A172 (cell line): ENCODE data around the gene BEST1. TPM values are rescaled to one million over a fixed set of nuclear protein-coding genes. Genes with fewer than 3 reads are reported as not detected.
"Not testable (repeated sequence)": the region's sequence is repeated elsewhere in the genome, so short reads cannot be mapped to it uniquely, and the experiment has no call there.

Source experiments
- DNase-seq: peaks from one replicate; pipeline ENCODE4 v3.0.0-alpha.2; 2015; ENCODE audit warnings: low spot score
- total RNA-seq: library from RNA; depleted of rRNA; stranded (reverse); fragments of >200 nt; shearing (Covaris generic); gene quantifications from 2 replicates; pipeline ENCODE4 v1.2.3, GENCODE V29; 2014

The BEST1 gene
- total RNA-seq, 1 experiment from 2014 or later = 1.00 TPM

GRCh38 chr11:61947486-61948210 is 2.5 kb upstream of the BEST1 start:
- peak; percentile 78 for DNase-seq

GRCh38 chr11:61948505-61948904 is 1.6 kb upstream of the BEST1 start:
- DNase-seq = no peak

DNA sequence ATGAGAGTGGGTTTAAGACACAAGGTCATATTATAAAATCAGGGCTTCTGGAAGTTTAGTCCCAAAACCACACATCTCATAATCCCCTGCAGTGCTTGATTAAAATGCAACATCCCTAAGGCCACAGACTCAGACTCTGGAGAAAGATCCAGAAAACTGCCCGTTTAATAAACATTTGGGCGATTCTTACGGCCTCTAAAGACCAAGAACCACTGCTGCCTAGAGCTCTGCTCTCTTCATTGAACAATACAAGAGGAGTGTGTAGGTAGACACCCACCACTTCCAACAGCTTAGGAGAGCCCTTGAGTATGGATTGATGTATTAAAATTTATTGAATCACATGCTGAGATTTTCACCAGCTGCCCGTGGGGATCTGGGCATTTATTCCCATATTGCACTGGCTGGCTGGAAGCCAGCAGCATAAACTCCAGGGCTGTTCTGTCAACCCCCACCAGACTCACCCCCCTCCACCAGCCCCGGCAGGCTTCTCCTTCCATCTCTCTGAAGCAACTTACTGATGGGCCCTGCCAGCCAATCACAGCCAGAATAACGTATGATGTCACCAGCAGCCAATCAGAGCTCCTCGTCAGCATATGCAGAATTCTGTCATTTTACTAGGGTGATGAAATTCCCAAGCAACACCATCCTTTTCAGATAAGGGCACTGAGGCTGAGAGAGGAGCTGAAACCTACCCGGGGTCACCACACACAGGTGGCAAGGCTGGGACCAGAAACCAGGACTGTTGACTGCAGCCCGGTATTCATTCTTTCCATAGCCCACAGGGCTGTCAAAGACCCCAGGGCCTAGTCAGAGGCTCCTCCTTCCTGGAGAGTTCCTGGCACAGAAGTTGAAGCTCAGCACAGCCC is 749 bp upstream of the BEST1 start:
- DNase-seq = peak; percentile 79

- no peak for DNase-seq
These were observed 1.5 kb downstream of the BEST1 start for GRCh38 chr11:61951484-61952135.

DNA sequence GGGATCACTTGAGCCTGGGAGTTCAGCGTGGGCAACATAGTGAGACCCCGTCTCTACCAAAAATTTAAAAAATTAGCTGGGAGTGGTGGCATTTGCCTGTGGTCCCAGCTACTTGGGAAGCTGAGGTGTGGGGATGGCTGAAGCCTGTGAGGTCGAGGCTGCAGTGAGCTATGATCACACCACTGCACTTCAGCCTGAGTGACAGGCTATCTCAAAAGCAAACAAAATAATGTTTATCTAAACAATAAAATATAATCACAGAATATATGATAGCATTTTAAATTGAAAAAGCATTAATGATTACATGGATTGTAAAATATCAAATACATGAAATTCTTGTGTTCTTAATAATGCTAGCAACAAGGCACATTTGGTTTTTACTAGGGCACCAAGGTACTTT is 2.7 kb downstream of the BEST1 start:
- DNase-seq = no peak

DNA sequence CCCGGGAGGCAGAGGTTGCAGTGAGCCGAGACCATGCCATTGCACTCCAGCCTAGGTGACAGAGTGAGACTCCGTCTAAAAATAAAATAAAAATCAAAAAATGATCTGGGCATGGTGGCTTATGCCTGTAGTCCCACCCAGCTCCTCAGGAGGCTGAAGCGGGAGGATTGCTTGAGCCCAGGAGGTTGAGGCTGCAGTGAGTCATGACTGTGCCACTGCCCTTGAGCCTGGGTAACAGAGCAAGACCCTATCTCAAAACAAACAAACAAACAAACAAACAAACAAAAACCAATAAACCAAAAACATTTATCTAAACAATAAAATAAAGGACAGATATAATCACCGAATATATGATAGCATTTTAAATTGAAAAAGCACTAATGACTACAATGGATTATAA is 3.5 kb downstream of the BEST1 start:
- DNase-seq = not testable (repeated sequence)

DNA sequence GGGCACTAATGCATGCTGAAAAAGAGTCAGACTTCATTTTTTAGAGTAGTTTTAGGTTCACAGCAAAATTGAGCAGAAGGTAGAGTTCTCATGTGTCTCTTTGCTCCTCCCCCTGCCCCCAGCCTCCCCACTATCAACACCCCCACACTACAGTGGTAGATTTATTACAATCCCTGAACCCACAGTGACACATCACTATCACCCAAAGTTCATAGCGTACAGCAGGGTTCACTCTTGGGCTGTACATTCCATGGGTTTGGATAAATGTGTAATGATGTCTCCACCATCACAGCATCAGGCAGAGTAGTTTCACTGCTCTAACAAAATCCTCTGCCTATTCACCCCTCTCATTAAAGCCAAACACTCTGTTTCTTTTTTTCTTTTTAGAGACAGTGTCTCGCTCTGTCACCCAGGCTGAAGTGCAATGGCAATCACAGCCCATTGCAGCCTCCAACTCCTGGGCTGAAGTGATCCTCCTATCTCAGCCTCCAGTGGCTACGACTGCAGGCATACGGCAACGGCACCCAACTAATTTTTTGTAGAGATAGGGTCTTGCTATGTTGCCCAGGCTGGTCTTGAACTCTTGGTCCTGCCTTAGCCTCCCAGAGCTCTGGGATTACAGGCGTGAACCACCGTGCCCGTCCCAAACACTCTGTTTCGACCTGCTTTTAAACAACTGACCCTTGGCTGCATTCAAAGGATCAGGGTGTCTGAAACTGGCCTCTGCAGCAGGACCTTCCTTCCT is 4.1 kb downstream of the BEST1 start:
- DNase-seq = no peak

DNA sequence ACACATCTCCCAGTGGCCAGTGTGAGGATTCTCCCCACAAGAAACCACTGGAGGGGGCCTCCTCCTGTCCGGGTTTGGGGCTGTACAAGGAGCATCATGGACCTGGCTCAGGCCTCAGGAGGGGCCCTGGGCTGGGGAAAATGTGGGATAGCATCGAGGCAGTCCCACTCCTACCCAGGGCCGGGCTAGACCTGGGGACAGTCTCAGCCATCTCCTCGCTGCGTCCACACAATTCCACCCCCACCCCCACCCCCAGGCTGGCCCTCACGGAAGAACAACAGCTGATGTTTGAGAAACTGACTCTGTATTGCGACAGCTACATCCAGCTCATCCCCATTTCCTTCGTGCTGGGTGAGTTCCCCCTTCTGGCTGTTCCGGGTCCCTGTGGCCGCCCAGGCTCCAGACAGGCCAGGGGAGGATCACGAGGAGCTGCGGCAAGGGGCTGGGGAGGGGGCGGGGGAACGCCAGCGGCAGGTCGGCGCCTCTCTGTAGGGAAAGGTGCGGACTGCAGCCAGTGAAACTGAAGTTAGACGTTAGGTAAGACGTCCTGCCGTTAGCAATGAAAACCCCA is 4.8 kb downstream of the BEST1 start:
- no peak for DNase-seq

- DNase-seq = no peak
These were observed 5.4 kb downstream of the BEST1 start for GRCh38 chr11:61955422-61956135.

GRCh38 chr11:61956191-61957020 is 6.3 kb downstream of the BEST1 start:
- DNase-seq = no peak

DNA sequence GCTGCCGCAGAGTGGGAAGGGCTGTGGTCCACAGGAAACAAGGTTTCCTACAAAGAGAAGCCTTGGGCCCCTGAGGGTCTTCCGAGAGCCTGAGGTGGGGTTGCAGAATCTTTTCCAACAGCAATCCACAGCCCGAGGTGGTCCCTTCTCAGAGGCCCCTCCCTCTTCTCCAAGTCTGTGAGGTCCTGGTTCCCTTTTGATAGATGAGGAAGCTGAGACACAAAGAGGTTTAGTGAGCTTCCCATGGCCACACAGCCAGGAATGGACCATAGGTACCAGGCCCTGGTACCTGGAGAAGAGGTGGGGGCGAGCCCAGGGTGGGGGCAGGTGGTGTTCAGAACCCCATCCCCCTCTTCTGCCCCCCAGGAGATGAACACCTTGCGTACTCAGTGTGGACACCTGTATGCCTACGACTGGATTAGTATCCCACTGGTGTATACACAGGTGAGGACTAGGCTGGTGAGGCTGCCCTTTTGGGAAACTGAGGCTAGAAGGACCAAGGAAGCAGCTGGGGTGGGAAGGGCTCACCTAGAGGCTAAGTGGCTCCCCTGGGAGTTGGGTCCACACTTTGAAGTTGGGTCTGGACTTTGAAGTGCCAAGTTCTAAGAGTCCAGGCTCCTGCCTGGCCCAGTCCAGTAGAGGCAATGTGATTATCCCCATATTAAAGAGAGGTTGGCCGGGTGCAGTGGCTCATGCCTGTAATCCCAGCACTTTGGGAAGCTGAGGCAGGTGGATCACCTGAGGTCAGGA is 7.0 kb downstream of the BEST1 start:
- no peak for DNase-seq

GRCh38 chr11:61958590-61958989 is 8.4 kb downstream of the BEST1 start:
- no peak for DNase-seq

DNA sequence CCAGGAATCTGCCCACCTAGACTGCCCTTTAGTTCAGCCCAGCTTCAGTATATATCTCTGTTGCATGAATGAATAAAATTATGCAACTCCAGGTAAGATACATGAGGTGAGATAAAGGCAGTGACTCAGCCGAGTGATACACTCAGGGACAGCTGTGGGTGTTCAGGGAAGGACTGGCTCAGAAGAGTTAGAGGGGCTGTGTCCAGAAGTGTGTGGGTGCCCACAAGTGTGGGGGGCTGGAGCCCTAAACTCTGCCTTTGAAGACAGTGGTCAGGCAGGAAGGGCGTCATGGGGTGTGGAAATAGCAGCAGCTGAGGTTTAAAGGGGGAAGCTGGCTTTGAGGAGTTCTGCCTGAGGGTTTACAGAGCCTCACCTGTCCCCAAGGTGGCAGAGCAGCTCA is 9.0 kb downstream of the BEST1 start:
- no peak for DNase-seq

DNA sequence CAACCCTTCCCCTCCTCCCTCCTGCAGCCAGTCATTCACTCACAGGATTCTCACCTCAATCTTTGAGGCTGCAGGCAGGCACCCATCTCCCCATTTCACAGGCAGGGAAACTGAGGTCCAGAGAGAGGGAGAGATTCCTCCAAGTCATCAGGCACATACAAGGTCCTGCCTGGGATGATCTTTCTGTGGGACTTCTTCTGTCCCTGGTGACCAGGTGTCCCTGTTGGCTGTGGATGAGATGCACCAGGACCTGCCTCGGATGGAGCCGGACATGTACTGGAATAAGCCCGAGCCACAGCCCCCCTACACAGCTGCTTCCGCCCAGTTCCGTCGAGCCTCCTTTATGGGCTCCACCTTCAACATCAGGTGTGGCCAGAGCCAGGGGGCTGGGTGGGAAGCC is 9.5 kb downstream of the BEST1 start:
- no peak for DNase-seq

GRCh38 chr11:61960532-61960931 is 10.4 kb downstream of the BEST1 start:
- no peak for DNase-seq

GRCh38 chr11:61961570-61962212 is 11.5 kb downstream of the BEST1 start:
- DNase-seq = peak; percentile 81

GRCh38 chr11:61962213-61963015 is 12.3 kb downstream of the BEST1 start:
- no peak for DNase-seq

GRCh38 chr11:61963016-61963281 is 12.8 kb downstream of the BEST1 start:
- DNase-seq = no peak
